Hepatocyte (in vitro differentiated cells): ENCODE data around the gene SERPINA4.

Experiments used
- EZH2 ChIP-seq: fragments of 200-600 bp; sonication (generic); IDR thresholded peaks from 2 replicates; pipeline ENCODE4 v1.6.1; 2016; ENCODE audit warnings: antibody characterized with exemption, mild to moderate bottlenecking, borderline replicate concordance
- EZH2phosphoT487 ChIP-seq: fragments of 200-600 bp; sonication (generic); IDR thresholded peaks from one replicate; pipeline ENCODE4 v1.6.1; 2018; ENCODE audit warnings: antibody characterized with exemption, mild to moderate bottlenecking, low read depth, moderate library complexity; ENCODE audit not compliant: unreplicated experiment, severe bottlenecking
- TF ChIP-seq, protein P1 (sequence below): fragments of 200-600 bp; sonication (generic); IDR thresholded peaks from 2 replicates; pipeline ENCODE4 v1.5.1; 2016; ENCODE audit warnings: antibody characterized with exemption, mild to moderate bottlenecking; ENCODE audit not compliant: poor library complexity

DNA sequence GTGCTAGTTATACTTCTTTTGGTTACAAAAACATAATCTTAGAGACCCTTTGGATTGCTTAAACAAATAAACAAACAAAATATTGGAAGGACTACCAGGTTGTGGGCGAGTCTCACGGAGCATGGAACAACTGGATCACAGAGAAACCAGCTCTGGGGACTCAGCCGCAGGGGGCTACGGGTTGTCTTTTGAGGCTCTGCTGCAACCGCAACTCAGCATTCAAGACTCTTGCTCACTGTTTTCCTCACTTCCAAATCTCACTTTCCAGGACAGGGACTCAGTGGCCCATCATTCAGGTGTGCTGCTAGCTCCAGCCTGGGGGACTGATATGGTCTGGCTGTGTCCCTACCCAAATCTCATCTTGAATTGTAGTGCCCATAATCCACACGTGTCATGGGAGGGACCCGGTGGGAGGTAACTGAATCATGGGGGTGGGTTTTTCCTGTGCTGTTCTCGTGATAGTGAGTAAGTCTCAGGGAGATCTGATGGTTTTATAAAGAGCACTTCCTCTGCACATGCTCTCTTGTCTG is 14.0 kb upstream of the SERPINA4 start:
- TF ChIP-seq, protein P1, sequence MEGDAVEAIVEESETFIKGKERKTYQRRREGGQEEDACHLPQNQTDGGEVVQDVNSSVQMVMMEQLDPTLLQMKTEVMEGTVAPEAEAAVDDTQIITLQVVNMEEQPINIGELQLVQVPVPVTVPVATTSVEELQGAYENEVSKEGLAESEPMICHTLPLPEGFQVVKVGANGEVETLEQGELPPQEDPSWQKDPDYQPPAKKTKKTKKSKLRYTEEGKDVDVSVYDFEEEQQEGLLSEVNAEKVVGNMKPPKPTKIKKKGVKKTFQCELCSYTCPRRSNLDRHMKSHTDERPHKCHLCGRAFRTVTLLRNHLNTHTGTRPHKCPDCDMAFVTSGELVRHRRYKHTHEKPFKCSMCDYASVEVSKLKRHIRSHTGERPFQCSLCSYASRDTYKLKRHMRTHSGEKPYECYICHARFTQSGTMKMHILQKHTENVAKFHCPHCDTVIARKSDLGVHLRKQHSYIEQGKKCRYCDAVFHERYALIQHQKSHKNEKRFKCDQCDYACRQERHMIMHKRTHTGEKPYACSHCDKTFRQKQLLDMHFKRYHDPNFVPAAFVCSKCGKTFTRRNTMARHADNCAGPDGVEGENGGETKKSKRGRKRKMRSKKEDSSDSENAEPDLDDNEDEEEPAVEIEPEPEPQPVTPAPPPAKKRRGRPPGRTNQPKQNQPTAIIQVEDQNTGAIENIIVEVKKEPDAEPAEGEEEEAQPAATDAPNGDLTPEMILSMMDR: no peak
- no peak for TF ChIP-seq EZH2
- TF ChIP-seq EZH2phosphoT487: no peak
